Measurements from ENCODE around the gene RETREG3. TPM values are rescaled to one million over a fixed set of nuclear protein-coding genes. Genes with fewer than 3 reads are reported as not detected.

RETREG3 gene
- total and polyA plus RNA-seq, 2 of the 13 experiments (the other 11 are each of a cell fraction or from before 2014, with no cell fraction given): 47.0 to 55.8 TPM

DNA sequence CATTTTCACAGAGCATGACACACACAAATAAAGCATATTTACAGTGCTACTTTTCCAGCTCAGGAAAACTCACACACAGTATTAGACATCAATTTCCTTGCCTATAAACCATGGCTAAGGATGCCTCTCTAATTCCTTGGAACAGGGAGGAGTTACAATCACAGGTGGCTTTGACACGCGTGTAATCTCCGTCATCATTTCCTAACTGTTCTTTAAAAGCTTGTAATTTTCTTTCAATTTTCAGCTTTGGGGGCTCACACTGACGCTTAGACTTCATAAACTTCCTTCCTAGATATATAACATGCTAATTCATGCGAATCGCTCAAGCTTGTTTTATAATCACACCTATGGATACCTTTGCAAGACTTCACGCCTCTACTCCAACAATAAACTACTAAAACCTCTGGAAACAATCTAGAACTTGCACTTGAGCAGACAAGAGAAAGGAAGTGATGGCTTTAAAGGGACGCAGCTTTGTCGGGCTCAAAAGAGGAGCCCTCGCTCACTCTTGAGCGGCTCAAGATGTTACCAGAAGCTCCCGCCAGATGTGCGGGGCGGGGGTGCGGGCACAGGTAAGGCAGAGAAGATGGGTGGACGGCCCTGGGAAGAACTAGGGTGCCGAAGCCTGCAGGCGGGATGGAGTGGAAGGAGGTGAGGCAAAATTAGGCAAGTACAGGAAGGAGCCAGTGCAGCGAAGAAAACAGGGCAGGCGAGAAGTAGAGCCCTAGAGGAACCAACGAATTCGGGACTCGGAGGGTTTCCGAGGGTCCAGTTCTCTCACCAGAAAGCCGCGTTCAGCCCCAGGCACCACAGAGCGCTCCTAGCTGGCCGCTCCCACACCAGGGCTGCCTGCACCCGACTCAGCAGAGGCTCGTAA is 631 bp downstream of the RETREG3 start (continued):
- TF ChIP-seq HOXA9 (CRISPR knock-in tag; IDR thresholded peaks at IDR 0.05; ENCODE audit: borderline replicate concordance): no peak
- no peak for TF ChIP-seq ZNF460 (CRISPR knock-in tag; IDR thresholded peaks at IDR 0.05; ENCODE audit: borderline replicate concordance)
- TF ChIP-seq, protein P1, sequence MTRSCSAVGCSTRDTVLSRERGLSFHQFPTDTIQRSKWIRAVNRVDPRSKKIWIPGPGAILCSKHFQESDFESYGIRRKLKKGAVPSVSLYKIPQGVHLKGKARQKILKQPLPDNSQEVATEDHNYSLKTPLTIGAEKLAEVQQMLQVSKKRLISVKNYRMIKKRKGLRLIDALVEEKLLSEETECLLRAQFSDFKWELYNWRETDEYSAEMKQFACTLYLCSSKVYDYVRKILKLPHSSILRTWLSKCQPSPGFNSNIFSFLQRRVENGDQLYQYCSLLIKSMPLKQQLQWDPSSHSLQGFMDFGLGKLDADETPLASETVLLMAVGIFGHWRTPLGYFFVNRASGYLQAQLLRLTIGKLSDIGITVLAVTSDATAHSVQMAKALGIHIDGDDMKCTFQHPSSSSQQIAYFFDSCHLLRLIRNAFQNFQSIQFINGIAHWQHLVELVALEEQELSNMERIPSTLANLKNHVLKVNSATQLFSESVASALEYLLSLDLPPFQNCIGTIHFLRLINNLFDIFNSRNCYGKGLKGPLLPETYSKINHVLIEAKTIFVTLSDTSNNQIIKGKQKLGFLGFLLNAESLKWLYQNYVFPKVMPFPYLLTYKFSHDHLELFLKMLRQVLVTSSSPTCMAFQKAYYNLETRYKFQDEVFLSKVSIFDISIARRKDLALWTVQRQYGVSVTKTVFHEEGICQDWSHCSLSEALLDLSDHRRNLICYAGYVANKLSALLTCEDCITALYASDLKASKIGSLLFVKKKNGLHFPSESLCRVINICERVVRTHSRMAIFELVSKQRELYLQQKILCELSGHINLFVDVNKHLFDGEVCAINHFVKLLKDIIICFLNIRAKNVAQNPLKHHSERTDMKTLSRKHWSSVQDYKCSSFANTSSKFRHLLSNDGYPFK (CRISPR knock-in tag; IDR thresholded peaks at IDR 0.05; ENCODE audit: borderline replicate concordance): no peak
- no peak for TF ChIP-seq JUNB (CRISPR knock-in tag; IDR thresholded peaks at IDR 0.05; ENCODE audit: borderline replicate concordance)
- TF ChIP-seq TP53 (CRISPR knock-in tag; conservative IDR thresholded peaks at IDR 0.05): no peak
- 0 out of 2 replicates have a peak, but pooled peaks have one; percentile 18 for TF ChIP-seq ZNF354B (CRISPR knock-in tag; IDR thresholded peaks at IDR 0.05)
- no peak for TF ChIP-seq ARID5B (CRISPR knock-in tag; IDR thresholded peaks at IDR 0.05)
- no peak for TF ChIP-seq ATF2 (CRISPR knock-in tag; IDR thresholded peaks at IDR 0.05)
- TF ChIP-seq CREB3 (CRISPR knock-in tag; IDR thresholded peaks at IDR 0.05): no peak
- no peak for TF ChIP-seq NKX3-1 (CRISPR knock-in tag; IDR thresholded peaks at IDR 0.05)
- no peak for TF ChIP-seq YY1 (IDR thresholded peaks at IDR 0.05; ENCODE audit: insufficient read depth, insufficient replicate concordance, low read depth, low read length)
- TF ChIP-seq ZBTB21 (CRISPR knock-in tag; IDR thresholded peaks at IDR 0.05): no peak
- no peak for TF ChIP-seq NFE2 (CRISPR knock-in tag; IDR thresholded peaks at IDR 0.05)
- no peak for TF ChIP-seq KAT2B (IDR thresholded peaks at IDR 0.05; ENCODE audit: borderline replicate concordance, low read depth, low read length)
- no peak for TF ChIP-seq EHMT2 (IDR thresholded peaks at IDR 0.05; ENCODE audit: borderline replicate concordance, low read depth, low read length)
- no peak for TF ChIP-seq THAP11 (CRISPR knock-in tag; IDR thresholded peaks at IDR 0.05)
- no peak for TF ChIP-seq TOE1 (CRISPR knock-in tag; IDR thresholded peaks at IDR 0.05)
- no peak for TF ChIP-seq STAT5B (CRISPR knock-in tag; IDR thresholded peaks at IDR 0.05)

Data from HepG2 (cell line).